Ishikawa (cell line): ENCODE results near the gene DDX4.

Experiments used
- CEBPB ChIP-seq: IDR thresholded peaks from 2 replicates; pipeline ENCODE4 v1.6.1; 2012
- CREB1 ChIP-seq: IDR thresholded peaks from 2 replicates; pipeline ENCODE4 v1.6.1; 2012; ENCODE audit warnings: low read depth
- EGR1 ChIP-seq: IDR thresholded peaks from 2 replicates; pipeline ENCODE4 v1.6.1; 2012
- EP300 ChIP-seq: IDR thresholded peaks from 2 replicates; pipeline ENCODE4 v1.6.1; 2012; ENCODE audit warnings: borderline replicate concordance
- FOXM1 ChIP-seq: IDR thresholded peaks from 2 replicates; pipeline ENCODE4 v1.6.1; 2012; ENCODE audit warnings: low read depth, borderline replicate concordance
- MAX ChIP-seq: IDR thresholded peaks from 2 replicates; pipeline ENCODE4 v1.6.1; 2012
- NFIC ChIP-seq: IDR thresholded peaks from 2 replicates; pipeline ENCODE4 v1.6.1; 2012
- RAD21 ChIP-seq: IDR thresholded peaks from 2 replicates; pipeline ENCODE4 v1.6.1; 2012; ENCODE audit warnings: low read depth
- REST ChIP-seq: IDR thresholded peaks from 2 replicates; pipeline ENCODE4 v1.6.1; 2012; ENCODE audit warnings: low read depth, mild to moderate bottlenecking
- TAF1 ChIP-seq: IDR thresholded peaks from 2 replicates; pipeline ENCODE4 v1.6.1; 2012; ENCODE audit warnings: low read depth, mild to moderate bottlenecking
- TCF12 ChIP-seq: IDR thresholded peaks from 2 replicates; pipeline ENCODE4 v1.6.1; 2012; ENCODE audit warnings: low read depth
- TEAD4 ChIP-seq: IDR thresholded peaks from 2 replicates; pipeline ENCODE4 v1.6.1; 2012
- YY1 ChIP-seq: IDR thresholded peaks from 2 replicates; pipeline ENCODE4 v1.6.1; 2012; ENCODE audit warnings: low read depth
- ZBTB7A ChIP-seq: IDR thresholded peaks from 2 replicates; pipeline ENCODE4 v1.6.1; 2012; ENCODE audit warnings: low read depth
- TF ChIP-seq, protein P1 (sequence below): IDR thresholded peaks from 2 replicates; pipeline ENCODE4 v1.6.1; 2012

The DDX4 gene

GRCh38 chr5:55713871-55714270 lies 24.0 kb upstream of the DDX4 start:
- TF ChIP-seq TAF1 (no peak), EGR1 (no peak), CREB1 (no peak), RAD21 (no peak), EP300 (no peak), FOXM1 (no peak), TCF12 (no peak), MAX (no peak), TEAD4 (no peak), NFIC (no peak), REST (no peak), CEBPB (no peak), ZBTB7A (no peak), YY1 (no peak)
- TF ChIP-seq, protein P1, sequence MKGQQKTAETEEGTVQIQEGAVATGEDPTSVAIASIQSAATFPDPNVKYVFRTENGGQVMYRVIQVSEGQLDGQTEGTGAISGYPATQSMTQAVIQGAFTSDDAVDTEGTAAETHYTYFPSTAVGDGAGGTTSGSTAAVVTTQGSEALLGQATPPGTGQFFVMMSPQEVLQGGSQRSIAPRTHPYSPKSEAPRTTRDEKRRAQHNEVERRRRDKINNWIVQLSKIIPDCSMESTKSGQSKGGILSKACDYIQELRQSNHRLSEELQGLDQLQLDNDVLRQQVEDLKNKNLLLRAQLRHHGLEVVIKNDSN = no peak

DNA sequence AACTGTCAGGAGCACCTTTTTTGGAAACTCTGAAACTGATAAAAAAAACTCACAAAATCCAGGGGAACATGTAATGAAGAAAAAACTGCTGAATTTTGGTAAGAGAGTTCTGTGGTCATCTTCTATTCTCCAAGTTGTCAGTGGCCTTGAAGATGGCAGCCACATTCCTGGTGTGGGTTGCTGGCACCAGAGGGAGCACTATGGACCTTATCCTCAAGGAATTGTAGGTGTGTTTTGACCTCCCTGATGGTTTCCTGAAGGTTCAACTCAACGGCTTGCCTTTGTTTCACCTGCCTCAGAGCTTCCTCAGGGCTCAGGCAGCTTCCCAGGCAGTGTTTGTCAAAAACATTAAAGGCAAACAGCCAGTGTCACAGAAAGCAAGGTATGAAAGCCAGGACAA lies 23.5 kb upstream of the DDX4 start:
- TF ChIP-seq FOXM1 = no peak
- TF ChIP-seq TCF12 = no peak
- TF ChIP-seq RAD21 = no peak; the same call in 1 of the 2 replicates
- TF ChIP-seq TAF1 = no peak
- TF ChIP-seq, protein P1 = no peak
- TF ChIP-seq NFIC = no peak
- TF ChIP-seq EGR1 = no peak
- no peak for TF ChIP-seq REST
- TF ChIP-seq TEAD4 = no peak
- TF ChIP-seq CREB1 = no peak

DNA sequence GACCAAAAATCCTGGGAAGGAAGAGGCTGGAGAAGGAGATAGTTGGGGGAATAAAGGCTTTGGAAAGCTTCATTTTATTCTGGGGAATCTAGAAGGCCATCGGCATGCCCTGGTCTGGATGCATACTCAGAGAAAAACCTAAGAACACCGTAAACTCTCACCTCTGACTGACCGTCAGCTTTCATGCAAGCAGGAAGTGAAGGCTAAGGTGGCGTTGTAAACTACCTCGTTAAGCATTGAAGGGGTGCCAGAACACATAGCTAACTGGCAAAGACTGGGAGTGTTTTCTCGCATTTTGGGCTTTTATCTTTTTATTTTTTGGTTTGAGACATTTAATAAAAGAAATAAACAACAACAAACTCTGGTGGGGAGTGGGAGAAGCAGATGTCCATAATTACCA lies 23.1 kb upstream of the DDX4 start:
- TF ChIP-seq TCF12 = no peak
- no peak for TF ChIP-seq TEAD4
- TF ChIP-seq NFIC = no peak
- TF ChIP-seq TAF1 = no peak
- TF ChIP-seq CREB1 = no peak

DNA sequence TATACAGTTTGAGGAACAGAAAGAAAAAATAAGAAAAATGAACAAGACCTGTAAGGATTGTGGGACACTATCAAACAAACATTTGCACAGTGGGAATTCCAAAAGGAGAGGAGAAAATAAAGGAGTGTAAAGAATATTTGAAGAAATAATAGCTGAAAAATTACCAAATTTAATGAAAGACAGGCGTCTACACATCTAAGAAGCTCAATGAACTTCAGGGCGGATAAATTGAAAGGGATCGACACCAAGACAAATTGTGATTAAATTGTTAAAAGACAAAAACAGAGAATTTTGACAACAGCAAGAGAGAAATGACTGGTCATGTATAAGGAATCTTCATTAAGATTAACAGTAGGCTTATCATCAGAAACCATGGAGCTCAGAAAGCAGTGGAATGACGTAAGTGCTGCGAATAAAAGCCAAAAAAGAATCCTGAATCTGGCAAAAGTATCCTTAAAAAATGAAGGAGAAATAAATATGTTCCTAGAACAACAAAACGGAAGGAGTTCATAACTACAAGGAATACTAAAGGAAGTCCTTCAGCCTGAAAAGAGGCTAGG lies 22.3 kb upstream of the DDX4 start:
- no peak for TF ChIP-seq CREB1
- no peak for TF ChIP-seq CEBPB
- no peak for TF ChIP-seq TCF12
- no peak for TF ChIP-seq RAD21
- TF ChIP-seq TAF1 = no peak
- no peak for TF ChIP-seq FOXM1

GRCh38 chr5:55720188-55720703 lies 17.6 kb upstream of the DDX4 start:
- TF ChIP-seq TEAD4 (no peak), EGR1 (no peak), FOXM1 (no peak), CEBPB (no peak), RAD21 (no peak), CREB1 (no peak), MAX (no peak), NFIC (no peak), YY1 (no peak), ZBTB7A (no peak), TCF12 (no peak), TAF1 (no peak), REST (no peak), EP300 (no peak)
- TF ChIP-seq, protein P1 = no peak
